Measurements from ENCODE around the gene TRMT10A. TPM values are rescaled to one million over a fixed set of nuclear protein-coding genes. Genes with fewer than 3 reads are reported as not detected.
A peak's percentile ranks its signal among the peaks of the same experiment; 100 is the strongest.

Gene TRMT10A
- total and polyA plus RNA-seq, 2 donors from 2014 or later, result 4.3 to 5.7 TPM

DNA sequence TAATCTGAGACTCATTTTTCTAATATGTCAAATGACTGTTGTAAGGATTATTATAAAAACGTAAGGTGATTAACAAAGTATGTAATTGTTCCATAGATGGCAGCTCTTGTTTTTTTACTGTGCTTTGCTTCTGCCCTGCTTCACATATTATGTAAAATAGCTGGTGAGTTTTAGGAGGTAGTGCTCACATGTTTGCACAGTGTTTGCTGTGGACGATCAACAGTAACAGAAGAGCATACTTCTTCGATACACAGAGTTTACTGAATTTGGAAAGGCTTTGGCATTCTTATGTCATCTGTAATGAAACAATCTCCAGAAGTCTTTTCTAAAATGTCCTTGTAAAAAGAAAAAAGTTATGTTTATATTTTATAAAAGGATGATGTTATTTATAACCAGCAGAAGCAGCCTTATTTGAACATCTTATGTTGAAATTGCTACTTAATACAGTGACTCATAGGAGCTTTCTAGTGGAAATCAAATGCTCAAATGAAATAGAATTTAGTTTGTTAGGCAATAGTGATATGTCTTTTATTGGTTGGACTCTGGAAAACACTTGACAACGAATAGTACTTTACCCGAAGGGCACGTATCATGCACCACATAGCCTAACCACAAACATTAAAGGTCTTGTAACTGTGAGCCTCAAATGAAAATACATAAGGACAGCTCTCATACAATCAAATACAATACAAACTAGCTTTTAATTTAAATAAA is 8.8 kb upstream of the TRMT10A start:
- H3K36me3 ChIP-seq (ENCODE audit: control insufficient read depth in 2 of 3, insufficient read depth in 3 of 3, low read length in 3 of 3), result no peaks in the 10 kb centered on the region
- H3K4me1 ChIP-seq (ENCODE audit: control insufficient read depth in 2 of 3, insufficient read depth in 2 of 3, low read depth in 1 of 3, low read length in 3 of 3), result no peaks in the 10 kb centered on the region
- H3K27me3 ChIP-seq (ENCODE audit: control insufficient read depth, insufficient read depth, low read length), result no peaks in the 10 kb centered on the region
- no peak overlapping the region for H3K27ac ChIP-seq (ENCODE audit: low read depth in 2 of 2, low read length in 2 of 2)
- DNase-seq (no peak), FAIRE-seq (no peak)
- TF ChIP-seq, protein P1, sequence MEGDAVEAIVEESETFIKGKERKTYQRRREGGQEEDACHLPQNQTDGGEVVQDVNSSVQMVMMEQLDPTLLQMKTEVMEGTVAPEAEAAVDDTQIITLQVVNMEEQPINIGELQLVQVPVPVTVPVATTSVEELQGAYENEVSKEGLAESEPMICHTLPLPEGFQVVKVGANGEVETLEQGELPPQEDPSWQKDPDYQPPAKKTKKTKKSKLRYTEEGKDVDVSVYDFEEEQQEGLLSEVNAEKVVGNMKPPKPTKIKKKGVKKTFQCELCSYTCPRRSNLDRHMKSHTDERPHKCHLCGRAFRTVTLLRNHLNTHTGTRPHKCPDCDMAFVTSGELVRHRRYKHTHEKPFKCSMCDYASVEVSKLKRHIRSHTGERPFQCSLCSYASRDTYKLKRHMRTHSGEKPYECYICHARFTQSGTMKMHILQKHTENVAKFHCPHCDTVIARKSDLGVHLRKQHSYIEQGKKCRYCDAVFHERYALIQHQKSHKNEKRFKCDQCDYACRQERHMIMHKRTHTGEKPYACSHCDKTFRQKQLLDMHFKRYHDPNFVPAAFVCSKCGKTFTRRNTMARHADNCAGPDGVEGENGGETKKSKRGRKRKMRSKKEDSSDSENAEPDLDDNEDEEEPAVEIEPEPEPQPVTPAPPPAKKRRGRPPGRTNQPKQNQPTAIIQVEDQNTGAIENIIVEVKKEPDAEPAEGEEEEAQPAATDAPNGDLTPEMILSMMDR (IDR thresholded peaks at IDR 0.05; ENCODE audit: borderline replicate concordance, extremely low read depth, insufficient read depth), result no peak
- no peak overlapping the region for H3K9ac ChIP-seq (ENCODE audit: low read length in 3 of 3)
- intact Hi-C loops (cut with DNase I), result no loop called here
- no peak overlapping the region for H3K4me3 ChIP-seq (ENCODE audit: low read length in 3 of 3)
- H3K9me3 ChIP-seq (ENCODE audit: control insufficient read depth in 2 of 3, insufficient read depth in 1 of 3, low read length in 3 of 3), result no peaks in the 10 kb centered on the region

DNA sequence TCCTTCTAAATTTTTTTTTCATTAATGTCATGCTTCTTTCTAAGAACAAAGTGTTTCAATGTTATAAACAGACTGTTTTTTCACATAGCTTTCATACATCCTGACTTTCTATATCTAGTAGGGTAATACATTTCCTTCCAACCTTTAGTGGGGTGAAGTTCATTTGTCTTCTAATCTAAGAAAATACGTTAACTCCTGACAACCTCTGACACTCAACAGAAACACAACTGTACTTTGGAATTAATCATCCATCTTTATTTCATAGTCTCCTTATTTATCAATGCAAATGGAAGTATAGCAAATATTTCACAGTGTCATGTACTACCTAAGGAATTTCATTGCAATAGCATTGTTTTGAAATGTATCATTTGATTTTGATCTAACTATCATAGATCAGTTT is 8.0 kb upstream of the TRMT10A start:
- TF ChIP-seq, protein P1 (IDR thresholded peaks at IDR 0.05; ENCODE audit: borderline replicate concordance, extremely low read depth, insufficient read depth), result no peak
- intact Hi-C loops (cut with DNase I), result no loop called here
- no peaks in the 10 kb centered on the region for H3K9me3 ChIP-seq (ENCODE audit: control insufficient read depth in 2 of 3, insufficient read depth in 1 of 3, low read length in 3 of 3)
- H3K9ac ChIP-seq (ENCODE audit: low read length in 3 of 3), result no peak overlapping the region
- H3K4me3 ChIP-seq (ENCODE audit: low read length in 3 of 3), result no peak overlapping the region
- no peaks in the 10 kb centered on the region for H3K4me1 ChIP-seq (ENCODE audit: control insufficient read depth in 2 of 3, insufficient read depth in 2 of 3, low read depth in 1 of 3, low read length in 3 of 3)
- no peak overlapping the region for H3K27ac ChIP-seq (ENCODE audit: low read depth in 2 of 2, low read length in 2 of 2)
- H3K27me3 ChIP-seq (ENCODE audit: control insufficient read depth, insufficient read depth, low read length), result no peaks in the 10 kb centered on the region
- H3K36me3 ChIP-seq (ENCODE audit: control insufficient read depth in 2 of 3, insufficient read depth in 3 of 3, low read length in 3 of 3), result no peaks in the 10 kb centered on the region
- FAIRE-seq (no peak), DNase-seq (no peak)

GRCh38 chr4:99564921-99565320 is 1.1 kb upstream of the TRMT10A start:
- DNase-seq, result peak in 1 of 5 donors; percentile 17
- FAIRE-seq, result no peak
- H3K27ac ChIP-seq (ENCODE audit: low read depth in 2 of 2, low read length in 2 of 2), result no peak overlapping the region
- no peak overlapping the region for H3K4me3 ChIP-seq (ENCODE audit: low read length in 3 of 3)
- no peaks in the 10 kb centered on the region for H3K27me3 ChIP-seq (ENCODE audit: control insufficient read depth, insufficient read depth, low read length)
- no peak overlapping the region for H3K9ac ChIP-seq (ENCODE audit: low read length in 3 of 3)
- H3K36me3 ChIP-seq (ENCODE audit: control insufficient read depth in 2 of 3, insufficient read depth in 3 of 3, low read length in 3 of 3), result no peaks in the 10 kb centered on the region
- H3K4me1 ChIP-seq (ENCODE audit: control insufficient read depth in 2 of 3, insufficient read depth in 2 of 3, low read depth in 1 of 3, low read length in 3 of 3), result no peaks in the 10 kb centered on the region
- intact Hi-C loops (cut with DNase I), result no loop called here
- no peaks in the 10 kb centered on the region for H3K9me3 ChIP-seq (ENCODE audit: control insufficient read depth in 2 of 3, insufficient read depth in 1 of 3, low read length in 3 of 3)
- TF ChIP-seq, protein P1 (IDR thresholded peaks at IDR 0.05; ENCODE audit: borderline replicate concordance, extremely low read depth, insufficient read depth), result no peak

DNA sequence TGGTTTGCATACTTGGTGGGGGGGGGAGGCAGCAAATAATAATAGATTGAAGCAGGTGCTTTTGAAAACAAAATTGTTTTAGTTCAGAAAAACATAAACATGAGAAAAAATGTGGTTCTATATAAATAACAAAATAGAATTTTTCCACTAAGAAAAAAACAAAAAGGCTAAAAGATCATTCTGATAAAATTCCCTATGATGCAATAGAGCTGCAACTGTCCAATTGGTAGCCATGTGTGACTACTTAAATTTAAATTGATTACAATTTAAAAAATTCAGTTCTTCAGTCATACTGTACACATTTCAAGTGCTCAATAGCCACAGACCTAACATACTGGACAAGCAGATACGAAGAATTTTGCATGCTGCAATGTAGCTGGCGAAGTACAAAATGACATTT is 11.0 kb downstream of the TRMT10A start:
- FAIRE-seq (no peak), DNase-seq (no peak)
- TF ChIP-seq, protein P1 (IDR thresholded peaks at IDR 0.05; ENCODE audit: borderline replicate concordance, extremely low read depth, insufficient read depth), result no peak
- no peaks in the 10 kb centered on the region for H3K36me3 ChIP-seq (ENCODE audit: control insufficient read depth in 2 of 3, insufficient read depth in 3 of 3, low read length in 3 of 3)
- intact Hi-C loops (cut with DNase I), result no loop called here
- H3K4me3 ChIP-seq (ENCODE audit: low read length in 3 of 3), result no peak overlapping the region
- no peak overlapping the region for H3K9ac ChIP-seq (ENCODE audit: low read length in 3 of 3)
- no peaks in the 10 kb centered on the region for H3K9me3 ChIP-seq (ENCODE audit: control insufficient read depth in 2 of 3, insufficient read depth in 1 of 3, low read length in 3 of 3)
- no peaks in the 10 kb centered on the region for H3K27me3 ChIP-seq (ENCODE audit: control insufficient read depth, insufficient read depth, low read length)
- H3K4me1 ChIP-seq (ENCODE audit: control insufficient read depth in 2 of 3, insufficient read depth in 2 of 3, low read depth in 1 of 3, low read length in 3 of 3), result no peaks in the 10 kb centered on the region
- H3K27ac ChIP-seq (ENCODE audit: low read depth in 2 of 2, low read length in 2 of 2), result no peak overlapping the region
